NCI-H1092 treated with DMSO at 0.1 percent for 48 hours (cell line): Measurements from ENCODE around the gene GDI2.

ENCODE experiments used
- DNase-seq: peaks from one replicate; lab custom pipeline; 2025; lab: John Stamatoyannopoulos, UW

The GDI2 gene

DNA sequence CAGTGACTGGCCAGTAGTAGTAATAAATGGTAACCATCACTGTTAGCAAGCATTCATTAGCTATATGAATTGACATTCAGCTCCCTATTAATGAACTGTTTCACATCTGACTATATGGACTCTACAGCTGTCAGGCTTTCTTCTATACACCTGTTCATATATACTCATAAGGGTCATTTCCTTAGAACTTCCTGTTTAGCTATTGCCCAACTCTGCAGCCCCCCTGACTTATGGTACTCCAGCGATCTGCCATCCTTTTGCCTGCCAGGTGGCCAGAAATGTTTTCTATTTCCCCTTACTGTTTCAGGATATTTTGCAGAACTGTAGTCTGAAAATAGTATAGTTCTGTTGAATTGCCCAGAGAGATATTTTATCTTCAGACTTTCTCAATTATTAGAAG is 72.0 kb downstream of the GDI2 start:
- no peak for DNase-seq

DNA sequence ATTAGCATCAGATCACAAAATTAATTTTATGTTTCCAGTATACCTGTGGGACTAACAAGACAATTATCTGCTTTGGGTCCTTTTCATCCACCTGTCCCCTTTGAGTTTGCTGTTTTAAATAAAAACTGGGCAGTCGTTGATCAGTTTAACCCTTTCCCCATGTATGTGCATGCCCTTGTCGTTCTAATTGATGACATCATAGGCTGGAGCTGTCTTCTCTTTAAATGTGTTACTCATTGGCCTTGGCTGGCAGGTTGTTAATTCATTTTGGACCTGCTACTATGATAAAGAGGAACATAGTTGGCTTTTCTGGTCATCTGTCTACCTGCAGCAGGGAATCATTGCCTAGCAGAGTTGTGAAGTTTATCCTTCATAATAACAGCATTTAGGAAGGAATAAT is 74.8 kb downstream of the GDI2 start:
- DNase-seq: no peak

DNA sequence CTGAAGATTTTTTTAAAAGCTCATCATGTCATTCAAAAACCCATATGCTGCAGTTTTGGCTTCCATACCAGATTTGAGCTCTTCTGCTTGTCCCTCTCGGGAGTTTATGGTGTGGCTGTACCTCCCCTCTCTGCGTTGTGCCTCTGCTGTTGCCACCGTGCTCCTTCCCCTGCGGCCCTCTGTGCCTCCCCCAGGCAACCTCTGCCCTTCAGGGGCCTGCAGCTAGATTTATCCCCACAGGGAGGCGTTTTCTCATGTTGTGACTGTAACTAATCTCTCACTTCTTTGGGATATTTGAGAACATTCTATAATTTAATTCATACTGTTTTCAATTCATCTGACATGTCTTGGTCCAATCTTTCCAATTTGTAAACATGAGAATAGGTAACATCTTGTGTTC is 75.9 kb downstream of the GDI2 start:
- DNase-seq: no peak

DNA sequence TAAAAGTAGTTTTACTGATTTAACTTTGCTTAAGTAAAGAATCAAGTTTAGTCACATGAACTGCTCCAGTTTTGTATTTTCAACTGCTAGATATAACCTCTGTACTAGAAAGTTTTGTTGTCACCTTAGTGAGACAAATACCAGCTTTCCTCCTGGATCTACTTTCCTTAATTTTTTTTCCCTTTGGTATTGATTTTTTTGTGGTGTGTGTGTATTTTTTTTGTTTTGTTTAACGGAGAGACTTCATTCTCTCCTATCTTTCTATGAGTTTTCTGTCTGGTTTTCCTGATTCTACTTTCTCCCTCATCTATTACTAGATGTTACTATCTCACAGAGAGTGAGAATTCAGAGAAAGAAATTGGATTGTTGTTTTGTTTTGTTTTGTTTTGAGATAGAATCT is 76.6 kb downstream of the GDI2 start:
- DNase-seq: no peak

DNA sequence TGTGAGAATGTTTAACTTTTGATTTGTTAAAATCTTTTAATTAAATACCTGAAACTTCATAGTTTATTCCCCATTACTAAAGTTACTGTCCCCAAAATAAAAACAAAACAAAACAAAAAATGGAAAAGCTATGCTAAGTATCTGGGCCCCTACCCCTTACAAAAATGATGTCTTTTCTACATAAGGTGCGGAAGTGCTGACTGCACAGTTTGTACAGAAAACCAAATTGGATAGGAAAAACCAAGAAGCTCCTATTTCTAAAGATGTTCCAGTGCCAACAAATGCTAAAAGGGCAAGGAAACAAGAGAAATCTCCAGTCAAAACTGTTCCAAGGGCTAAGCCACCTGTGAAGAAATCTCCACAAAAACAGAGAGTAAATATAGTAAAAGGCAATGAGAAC is 78.1 kb downstream of the GDI2 start:
- no peak for DNase-seq

DNA sequence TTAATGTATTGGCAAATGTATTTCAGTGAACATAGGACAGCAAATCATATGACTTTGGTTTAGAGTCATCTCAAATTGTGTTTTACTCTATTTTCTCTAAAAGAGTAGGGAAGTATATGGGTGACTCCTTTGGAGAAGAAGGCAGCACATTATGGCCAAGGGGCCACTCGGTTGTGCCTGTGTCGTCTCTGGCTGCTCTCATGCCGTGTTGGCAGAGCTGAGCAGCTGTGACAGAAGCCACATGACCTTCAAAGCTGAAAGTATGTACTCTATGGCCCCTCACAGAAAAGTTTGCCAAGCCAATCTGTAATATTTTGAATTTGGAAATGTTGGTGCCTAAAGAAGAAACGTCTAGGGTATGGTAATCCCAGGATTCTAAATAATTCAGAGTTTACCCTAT is 81.1 kb downstream of the GDI2 start:
- no peak for DNase-seq

DNA sequence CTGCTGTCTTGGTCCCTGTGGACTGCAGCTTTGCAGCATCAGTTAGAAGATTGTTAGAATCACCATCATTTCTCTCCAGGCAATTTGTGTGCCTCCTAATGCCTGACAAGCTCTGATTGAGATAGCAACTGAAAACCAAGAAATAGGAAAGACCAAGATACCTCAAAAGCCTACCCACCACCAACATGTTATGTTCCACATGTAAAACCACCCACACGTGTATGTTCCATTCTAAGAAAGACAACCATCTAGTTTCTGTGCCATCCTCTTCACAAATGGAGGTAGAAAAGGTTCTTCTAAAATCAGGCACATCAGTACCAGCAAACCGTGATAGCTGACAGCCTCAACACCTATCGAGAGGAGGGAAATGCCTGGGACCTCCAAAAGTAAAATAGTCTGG is 81.7 kb downstream of the GDI2 start:
- no peak for DNase-seq

DNA sequence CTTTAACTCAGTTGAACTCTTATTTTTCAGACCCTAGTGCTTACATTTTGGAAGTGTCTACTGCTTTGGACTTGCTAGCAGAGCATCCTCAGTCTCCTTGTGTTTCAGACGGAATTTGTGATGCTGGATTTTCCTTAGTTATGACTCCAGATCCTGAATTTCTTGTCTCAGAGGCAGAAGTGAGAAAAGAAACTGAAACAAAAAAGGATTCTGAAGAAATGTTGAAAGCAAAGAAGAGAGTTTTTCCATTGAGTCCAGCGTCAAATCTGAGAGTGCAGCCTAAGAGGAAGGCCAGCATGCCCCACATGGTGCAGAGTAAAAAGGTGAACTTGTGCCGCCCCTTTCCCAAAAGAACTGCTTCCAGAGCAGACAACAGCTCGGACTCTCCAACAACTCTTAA is 82.5 kb downstream of the GDI2 start:
- no peak for DNase-seq

DNA sequence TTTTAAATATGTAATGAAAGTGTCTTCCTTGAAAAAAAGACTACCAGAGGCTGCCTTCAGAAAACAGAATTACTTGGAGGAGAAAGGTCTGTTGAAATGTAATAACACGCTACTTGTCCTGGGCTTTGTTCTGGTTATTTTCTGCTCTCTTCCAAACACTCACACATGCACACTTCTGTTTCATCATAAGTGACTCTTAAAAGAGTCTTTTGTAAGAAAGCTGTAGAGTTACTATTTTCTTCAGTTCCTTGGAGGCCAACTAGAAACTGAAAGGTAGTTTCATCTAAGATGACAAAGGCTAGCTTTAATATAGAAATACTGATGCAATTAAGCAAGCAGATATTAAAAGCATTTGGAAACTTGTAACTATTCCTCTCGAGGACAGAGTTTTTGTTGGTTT is 89.5 kb downstream of the GDI2 start:
- no peak for DNase-seq

DNA sequence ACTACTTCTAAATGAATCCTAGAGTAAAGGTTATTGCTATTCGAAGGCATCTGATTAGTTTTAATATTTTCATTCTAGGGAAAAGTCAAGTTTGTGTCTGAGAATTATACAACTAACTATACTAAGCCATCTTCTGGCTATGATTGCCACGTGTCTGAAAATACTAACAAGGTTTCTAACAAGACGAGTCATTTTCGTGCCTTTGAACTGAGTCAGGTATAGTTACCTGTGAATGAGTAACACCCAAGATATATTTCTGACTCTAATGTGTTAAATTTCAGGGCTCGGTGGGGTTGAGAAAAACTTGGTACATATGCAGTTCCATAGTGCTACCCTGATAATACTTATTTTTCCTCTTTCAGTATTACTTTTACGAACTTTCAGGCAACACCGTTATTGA is 93.1 kb downstream of the GDI2 start:
- no peak for DNase-seq

DNA sequence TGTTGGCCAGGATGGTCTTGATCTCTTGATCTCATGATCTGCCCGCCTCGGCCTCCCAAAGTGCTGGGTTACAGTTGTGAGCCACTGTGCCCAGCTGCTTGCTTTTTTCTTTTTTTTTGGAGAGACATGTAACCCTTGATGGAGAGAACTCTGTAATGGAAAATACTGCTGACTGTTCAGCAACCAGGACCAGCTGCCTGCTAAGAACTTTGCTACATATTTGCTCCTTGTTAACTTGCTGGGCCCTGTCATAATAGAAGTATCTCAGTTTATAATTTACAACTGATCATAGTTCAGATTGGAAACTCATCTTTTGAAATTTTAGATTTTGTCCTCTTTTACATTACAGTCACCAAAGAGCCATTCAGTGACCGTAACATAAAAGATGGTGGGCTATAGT is 93.7 kb downstream of the GDI2 start:
- DNase-seq: no peak
